Measurements from ENCODE around the gene BEAN1. TPM values are rescaled to one million over a fixed set of nuclear protein-coding genes. Genes with fewer than 3 reads are reported as not detected.

BEAN1 gene
- total and polyA plus RNA-seq, 9 of the 15 experiments (the other 6 are each of a cell fraction or from before 2014, with no cell fraction given) = not detected

DNA sequence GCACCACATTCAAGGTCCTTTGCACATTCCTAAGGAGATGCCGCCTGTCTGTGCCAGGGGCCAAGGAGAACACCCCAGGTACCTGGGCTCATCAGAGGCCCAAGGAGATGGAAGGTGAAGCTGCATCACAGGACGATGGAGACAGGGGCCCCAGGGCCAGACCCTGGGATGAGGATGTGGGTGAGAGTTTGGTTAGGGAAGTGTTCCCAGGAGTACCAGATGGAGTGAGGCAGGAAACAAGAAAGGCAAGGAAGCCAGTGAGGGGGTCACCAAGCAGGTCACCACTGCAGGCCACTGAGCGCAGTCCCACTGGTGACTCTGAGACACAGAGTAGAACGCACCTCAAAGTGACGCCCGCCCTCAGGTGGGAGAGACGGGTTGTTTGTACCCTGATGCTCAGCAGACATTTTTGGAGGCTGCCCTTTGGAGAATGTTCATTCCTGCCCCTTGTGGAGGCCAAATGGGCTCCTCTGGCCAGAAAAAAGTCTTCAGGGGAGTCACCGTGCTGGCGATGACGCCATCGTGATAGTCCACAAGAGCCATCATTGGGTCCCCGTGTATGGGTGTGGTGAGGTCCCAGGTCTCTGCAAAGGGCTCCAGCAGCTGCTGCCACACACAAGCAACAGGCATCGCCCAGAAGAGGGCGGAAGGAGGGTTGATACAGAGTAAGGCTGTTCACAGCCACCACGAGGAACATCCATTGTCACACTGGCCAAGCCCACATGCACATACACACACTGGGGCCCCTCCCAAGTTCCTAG lies 57.5 kb downstream of the BEAN1 start:
- Histone ChIP-seq H3K36me3 (ENCODE audit: control insufficient read depth, insufficient read depth, low read length) (no peaks in the 10 kb centered on the region), H3K27me3 (ENCODE audit: control insufficient read depth in 2 of 2, insufficient read depth in 2 of 2, low read length in 2 of 2) (peaks cover 0 to 11% of the 10 kb centered on the region in 2 experiments; a peak in 2 of 5 replicates), H2AFZ (ENCODE audit: low read depth, low read length) (no peak overlapping the region), H3K4me1 (replicated peaks in 1 of 2; ENCODE audit: control insufficient read depth in 2 of 2, insufficient read depth in 2 of 2, low read length in 2 of 2) (peaks cover 0 to 4% of the 10 kb centered on the region in 2 experiments; a peak in 1 of 5 replicates), H3K9me3 (replicated peaks; ENCODE audit: control insufficient read depth, insufficient read depth, low read depth, low read length) (no peaks in the 10 kb centered on the region), H3K79me2 (ENCODE audit: control insufficient read depth, insufficient read depth, low read length) (no peaks in the 10 kb centered on the region), H3K9ac (ENCODE audit: insufficient read depth in 1 of 2, low read depth in 2 of 2, low read length in 2 of 2) (no peak overlapping the region; a peak in 1 of 4 replicates), H3K4me3 (no peak overlapping the region), H3K9me1 (ENCODE audit: control insufficient read depth, insufficient read depth, low read length) (no peaks in the 10 kb centered on the region), H3K4me2 (ENCODE audit: insufficient read depth, low read length) (no peak overlapping the region), H3K27ac (ENCODE audit: extremely low read depth, low read depth, low read length) (no peak overlapping the region), H4K20me1 (replicated peaks; ENCODE audit: control insufficient read depth, insufficient read depth, low read length) (no peaks in the 10 kb centered on the region)
- WGBS (ENCODE audit: insufficient coverage, low coverage, missing lambda C conversion rate) = 11% methylated on average over 15 of the region's 15 CpGs
- no TSS peak for BruUV-seq (replicated peaks)
- ATAC-seq (peak; percentile 53), FAIRE-seq (no peak), DNase-seq (ENCODE audit: extremely low read depth in 1 of 4, low spot score in 3 of 4) (peak in 1 of 4 experiments; percentile 21)
- in situ Hi-C loops (cut with MboI) = loop anchor here (5.0 kb wide), 1 partner anchor 77 kb away; no protein-coding TSS in a partner anchor
- POLR2A ChIA-PET = interaction anchor here (1.1 to 1.2 kb wide), 2 partner anchors 123 to 203 kb away, joined by 3 to 4 read pairs; no protein-coding TSS in a partner anchor
- CTCF ChIA-PET (ENCODE audit: low intra/inter-chr PET ratio) = interaction anchor here (0.6 to 2.1 kb wide), 2 partner anchors 78 to 105 kb away, joined by 3 to 13 read pairs; no protein-coding TSS in a partner anchor
- intact Hi-C loops (cut with micrococcal nuclease) = no loop called here
- TF ChIP-seq NFYB (IDR thresholded peaks at IDR 0.05; ENCODE audit: extremely low read depth, insufficient read length) (no peak), RAD21 (CRISPR knock-in tag; conservative IDR thresholded peaks at IDR 0.05 in 1 of 2, IDR thresholded peaks at IDR 0.05 in 1 of 2) (peak in 1 of 2 experiments; percentile 53; a peak in 2 of 4 replicates), BRF1 (IDR thresholded peaks at IDR 0.05; ENCODE audit: borderline replicate concordance, extremely low read depth, insufficient read length) (no peak), XRCC4 (IDR thresholded peaks at IDR 0.05; ENCODE audit: extremely low read depth, insufficient read depth, insufficient read length) (no peak), ZBED1 (IDR thresholded peaks at IDR 0.05) (no peak), PCBP1 (IDR thresholded peaks at IDR 0.05; ENCODE audit: low read depth, low read length, poor library complexity, severe bottlenecking) (no peak), ZNF384 (IDR thresholded peaks at IDR 0.05; ENCODE audit: low read depth, low read length) (no peak), FOS (IDR thresholded peaks at IDR 0.05; ENCODE audit: extremely low read depth, insufficient read length) (no peak), ZNF239 (CRISPR knock-in tag; IDR thresholded peaks at IDR 0.05) (no peak), HNRNPL (IDR thresholded peaks at IDR 0.05; ENCODE audit: low read depth, low read length) (no peak), RUNX1 (IDR thresholded peaks at IDR 0.05; ENCODE audit: low read depth) (no peak), POLR3G (IDR thresholded peaks at IDR 0.05; ENCODE audit: extremely low read depth, insufficient read length, insufficient replicate concordance) (no peak), ATF7 (IDR thresholded peaks at IDR 0.05) (peak; percentile 29; the same call in 1 of the 2 replicates), ZBTB17 (CRISPR knock-in tag; IDR thresholded peaks at IDR 0.05) (no peak)
- TF ChIP-seq, protein P1, sequence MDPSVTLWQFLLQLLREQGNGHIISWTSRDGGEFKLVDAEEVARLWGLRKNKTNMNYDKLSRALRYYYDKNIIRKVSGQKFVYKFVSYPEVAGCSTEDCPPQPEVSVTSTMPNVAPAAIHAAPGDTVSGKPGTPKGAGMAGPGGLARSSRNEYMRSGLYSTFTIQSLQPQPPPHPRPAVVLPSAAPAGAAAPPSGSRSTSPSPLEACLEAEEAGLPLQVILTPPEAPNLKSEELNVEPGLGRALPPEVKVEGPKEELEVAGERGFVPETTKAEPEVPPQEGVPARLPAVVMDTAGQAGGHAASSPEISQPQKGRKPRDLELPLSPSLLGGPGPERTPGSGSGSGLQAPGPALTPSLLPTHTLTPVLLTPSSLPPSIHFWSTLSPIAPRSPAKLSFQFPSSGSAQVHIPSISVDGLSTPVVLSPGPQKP (CRISPR knock-in tag; IDR thresholded peaks at IDR 0.05) = no peak
- TF ChIP-seq, protein P2, sequence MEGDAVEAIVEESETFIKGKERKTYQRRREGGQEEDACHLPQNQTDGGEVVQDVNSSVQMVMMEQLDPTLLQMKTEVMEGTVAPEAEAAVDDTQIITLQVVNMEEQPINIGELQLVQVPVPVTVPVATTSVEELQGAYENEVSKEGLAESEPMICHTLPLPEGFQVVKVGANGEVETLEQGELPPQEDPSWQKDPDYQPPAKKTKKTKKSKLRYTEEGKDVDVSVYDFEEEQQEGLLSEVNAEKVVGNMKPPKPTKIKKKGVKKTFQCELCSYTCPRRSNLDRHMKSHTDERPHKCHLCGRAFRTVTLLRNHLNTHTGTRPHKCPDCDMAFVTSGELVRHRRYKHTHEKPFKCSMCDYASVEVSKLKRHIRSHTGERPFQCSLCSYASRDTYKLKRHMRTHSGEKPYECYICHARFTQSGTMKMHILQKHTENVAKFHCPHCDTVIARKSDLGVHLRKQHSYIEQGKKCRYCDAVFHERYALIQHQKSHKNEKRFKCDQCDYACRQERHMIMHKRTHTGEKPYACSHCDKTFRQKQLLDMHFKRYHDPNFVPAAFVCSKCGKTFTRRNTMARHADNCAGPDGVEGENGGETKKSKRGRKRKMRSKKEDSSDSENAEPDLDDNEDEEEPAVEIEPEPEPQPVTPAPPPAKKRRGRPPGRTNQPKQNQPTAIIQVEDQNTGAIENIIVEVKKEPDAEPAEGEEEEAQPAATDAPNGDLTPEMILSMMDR (IDR thresholded peaks at IDR 0.05 in 2 of 3, conservative IDR thresholded peaks at IDR 0.05 in 1 of 3; ENCODE audit: insufficient read depth in 2 of 3, low read depth in 1 of 3, low read length in 3 of 3) = peak in 2 of 3 experiments; percentile 17 to 22; a peak in 1 of 6 replicates
- TF ChIP-seq, protein P3, sequence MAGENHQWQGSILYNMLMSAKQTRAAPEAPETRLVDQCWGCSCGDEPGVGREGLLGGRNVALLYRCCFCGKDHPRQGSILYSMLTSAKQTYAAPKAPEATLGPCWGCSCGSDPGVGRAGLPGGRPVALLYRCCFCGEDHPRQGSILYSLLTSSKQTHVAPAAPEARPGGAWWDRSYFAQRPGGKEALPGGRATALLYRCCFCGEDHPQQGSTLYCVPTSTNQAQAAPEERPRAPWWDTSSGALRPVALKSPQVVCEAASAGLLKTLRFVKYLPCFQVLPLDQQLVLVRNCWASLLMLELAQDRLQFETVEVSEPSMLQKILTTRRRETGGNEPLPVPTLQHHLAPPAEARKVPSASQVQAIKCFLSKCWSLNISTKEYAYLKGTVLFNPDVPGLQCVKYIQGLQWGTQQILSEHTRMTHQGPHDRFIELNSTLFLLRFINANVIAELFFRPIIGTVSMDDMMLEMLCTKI (IDR thresholded peaks at IDR 0.05; ENCODE audit: partially characterized antibody) = no peak

All from K562 (cell line).